ENCODE measurements around the gene HS3ST3A1.

HS3ST3A1 gene

GRCh38 chr17:13619462-13619861 lies 17.7 kb upstream of the HS3ST3A1 start:
- H3K4me3 Mint-ChIP-seq, result no peak overlapping the region
- H3K27me3 Mint-ChIP-seq (ENCODE audit: low read depth), result peaks cover 29% of the 10 kb centered on the region
- no peak overlapping the region for H3K27ac Mint-ChIP-seq
- H3K9me3 Mint-ChIP-seq, result peaks cover 6% of the 10 kb centered on the region
- no peaks in the 10 kb centered on the region for H3K4me1 Mint-ChIP-seq (ENCODE audit: low read depth)
- H3K36me3 Mint-ChIP-seq (ENCODE audit: low read depth), result no peaks in the 10 kb centered on the region

- Mint-ChIP-seq H3K36me3 (ENCODE audit: low read depth) (no peaks in the 10 kb centered on the region), H3K4me3 (no peak overlapping the region), H3K27me3 (ENCODE audit: low read depth) (peaks cover 25% of the 10 kb centered on the region), H3K9me3 (peaks cover 4% of the 10 kb centered on the region), H3K4me1 (ENCODE audit: low read depth) (no peaks in the 10 kb centered on the region), H3K27ac (no peak overlapping the region)
Observed at GRCh38 chr17:13616031-13616430, 14.3 kb upstream of the HS3ST3A1 start.

- H3K4me3 Mint-ChIP-seq, result no peak overlapping the region
- H3K27ac Mint-ChIP-seq, result no peak overlapping the region
- H3K36me3 Mint-ChIP-seq (ENCODE audit: low read depth), result no peaks in the 10 kb centered on the region
- H3K4me1 Mint-ChIP-seq (ENCODE audit: low read depth), result no peaks in the 10 kb centered on the region
- H3K9me3 Mint-ChIP-seq, result peaks cover 4% of the 10 kb centered on the region
- peaks cover 16% of the 10 kb centered on the region for H3K27me3 Mint-ChIP-seq (ENCODE audit: low read depth)
Observed at GRCh38 chr17:13609941-13610340, 8.2 kb upstream of the HS3ST3A1 start.

GRCh38 chr17:13601322-13601775 lies 380 bp downstream of the HS3ST3A1 start:
- H3K27me3 Mint-ChIP-seq (ENCODE audit: low read depth), result peaks cover 69% of the 10 kb centered on the region
- no peak overlapping the region for H3K27ac Mint-ChIP-seq
- H3K4me1 Mint-ChIP-seq (ENCODE audit: low read depth), result peaks cover 8% of the 10 kb centered on the region
- H3K36me3 Mint-ChIP-seq (ENCODE audit: low read depth), result peaks cover 4% of the 10 kb centered on the region
- H3K9me3 Mint-ChIP-seq, result no peaks in the 10 kb centered on the region
- H3K4me3 Mint-ChIP-seq, result no peak overlapping the region

GRCh38 chr17:13600475-13601321 lies 1.0 kb downstream of the HS3ST3A1 start:
- Mint-ChIP-seq H3K27ac (no peak overlapping the region), H3K27me3 (ENCODE audit: low read depth) (peaks cover 70% of the 10 kb centered on the region), H3K9me3 (no peaks in the 10 kb centered on the region), H3K4me1 (ENCODE audit: low read depth) (peaks cover 8% of the 10 kb centered on the region), H3K36me3 (ENCODE audit: low read depth) (peaks cover 4% of the 10 kb centered on the region), H3K4me3 (peak overlapping the region; percentile 25)

- Mint-ChIP-seq H3K27ac (no peak overlapping the region), H3K4me3 (peak overlapping the region; percentile 49), H3K9me3 (no peaks in the 10 kb centered on the region), H3K4me1 (ENCODE audit: low read depth) (peaks cover 10% of the 10 kb centered on the region), H3K27me3 (ENCODE audit: low read depth) (peaks cover 73% of the 10 kb centered on the region), H3K36me3 (ENCODE audit: low read depth) (peaks cover 4% of the 10 kb centered on the region)
Observed at GRCh38 chr17:13599864-13600263, 1.9 kb downstream of the HS3ST3A1 start.

- Mint-ChIP-seq H3K36me3 (ENCODE audit: low read depth) (peaks cover 4% of the 10 kb centered on the region), H3K4me1 (ENCODE audit: low read depth) (peaks cover 13% of the 10 kb centered on the region), H3K9me3 (no peaks in the 10 kb centered on the region), H3K27me3 (ENCODE audit: low read depth) (peaks cover 69% of the 10 kb centered on the region), H3K4me3 (no peak overlapping the region), H3K27ac (no peak overlapping the region)
Observed at GRCh38 chr17:13599168-13599577, 2.6 kb downstream of the HS3ST3A1 start.

- H3K36me3 Mint-ChIP-seq (ENCODE audit: low read depth), result peaks cover 4% of the 10 kb centered on the region
- H3K27ac Mint-ChIP-seq, result no peak overlapping the region
- H3K9me3 Mint-ChIP-seq, result no peaks in the 10 kb centered on the region
- H3K4me3 Mint-ChIP-seq, result no peak overlapping the region
- peaks cover 65% of the 10 kb centered on the region for H3K27me3 Mint-ChIP-seq (ENCODE audit: low read depth)
- H3K4me1 Mint-ChIP-seq (ENCODE audit: low read depth), result peaks cover 13% of the 10 kb centered on the region
Observed at GRCh38 chr17:13598353-13599167, 3.2 kb downstream of the HS3ST3A1 start.

GRCh38 chr17:13597723-13598347 lies 3.9 kb downstream of the HS3ST3A1 start:
- H3K27ac Mint-ChIP-seq, result no peak overlapping the region
- no peak overlapping the region for H3K4me3 Mint-ChIP-seq
- H3K27me3 Mint-ChIP-seq (ENCODE audit: low read depth), result peaks cover 62% of the 10 kb centered on the region
- peaks cover 4% of the 10 kb centered on the region for H3K36me3 Mint-ChIP-seq (ENCODE audit: low read depth)
- H3K4me1 Mint-ChIP-seq (ENCODE audit: low read depth), result peaks cover 13% of the 10 kb centered on the region
- no peaks in the 10 kb centered on the region for H3K9me3 Mint-ChIP-seq

GRCh38 chr17:13596241-13596923 lies 5.3 kb downstream of the HS3ST3A1 start:
- peaks cover 10% of the 10 kb centered on the region for H3K4me1 Mint-ChIP-seq (ENCODE audit: low read depth)
- H3K27me3 Mint-ChIP-seq (ENCODE audit: low read depth), result peaks cover 57% of the 10 kb centered on the region
- H3K4me3 Mint-ChIP-seq, result no peak overlapping the region

GRCh38 chr17:13595599-13595899 lies 6.2 kb downstream of the HS3ST3A1 start:
- no peaks in the 10 kb centered on the region for H3K9me3 Mint-ChIP-seq
- peaks cover 57% of the 10 kb centered on the region for H3K27me3 Mint-ChIP-seq (ENCODE audit: low read depth)
- H3K36me3 Mint-ChIP-seq (ENCODE audit: low read depth), result no peaks in the 10 kb centered on the region
- H3K4me1 Mint-ChIP-seq (ENCODE audit: low read depth), result peaks cover 10% of the 10 kb centered on the region
- H3K27ac Mint-ChIP-seq, result no peak overlapping the region
- H3K4me3 Mint-ChIP-seq, result no peak overlapping the region

More at GRCh38 chr17:13596241-13596923, 5.3 kb downstream of the HS3ST3A1 start:
- H3K27ac Mint-ChIP-seq, result no peak overlapping the region
- no peaks in the 10 kb centered on the region for H3K36me3 Mint-ChIP-seq (ENCODE audit: low read depth)
- no peaks in the 10 kb centered on the region for H3K9me3 Mint-ChIP-seq

- Mint-ChIP-seq H3K9me3 (no peaks in the 10 kb centered on the region), H3K27ac (no peak overlapping the region), H3K36me3 (ENCODE audit: low read depth) (no peaks in the 10 kb centered on the region), H3K4me3 (no peak overlapping the region), H3K27me3 (ENCODE audit: low read depth) (peaks cover 54% of the 10 kb centered on the region), H3K4me1 (ENCODE audit: low read depth) (peaks cover 9% of the 10 kb centered on the region)
Observed at GRCh38 chr17:13594762-13595598, 6.7 kb downstream of the HS3ST3A1 start.

GRCh38 chr17:13594310-13594709 lies 7.4 kb downstream of the HS3ST3A1 start:
- no peaks in the 10 kb centered on the region for H3K9me3 Mint-ChIP-seq
- H3K27ac Mint-ChIP-seq, result no peak overlapping the region
- H3K36me3 Mint-ChIP-seq (ENCODE audit: low read depth), result no peaks in the 10 kb centered on the region
- H3K4me1 Mint-ChIP-seq (ENCODE audit: low read depth), result peaks cover 9% of the 10 kb centered on the region
- H3K4me3 Mint-ChIP-seq, result no peak overlapping the region
- H3K27me3 Mint-ChIP-seq (ENCODE audit: low read depth), result peaks cover 49% of the 10 kb centered on the region
